H1 (cell line): Measurements from ENCODE around the gene GLS. TPM values are rescaled to one million over a fixed set of nuclear protein-coding genes. Genes with fewer than 3 reads are reported as not detected.

Experiments used
- RFX5 ChIP-seq: IDR thresholded peaks from 2 replicates; pipeline ENCODE4 v1.6.1; 2011; ENCODE audit warnings: low read depth, low read length, improper control_type of control experiment, borderline replicate concordance
- TCF12 ChIP-seq: IDR thresholded peaks from 2 replicates; pipeline ENCODE4 v1.6.1; 2011; ENCODE audit warnings: low read depth, mild to moderate bottlenecking, low read length
- ZNF274 ChIP-seq: IDR thresholded peaks from 2 replicates; pipeline ENCODE4 v1.7.0; 2012; ENCODE audit warnings: low read length, borderline replicate concordance; ENCODE audit errors: extremely low read depth
- polyA plus RNA-seq, 7 experiments: library from polyadenylated mRNA; depleted of rRNA in 3 of 7; stranded (reverse) in 5 of 7; unstranded in 2 of 7; fragments of >200 nt in 5 of 7; fragments of 200-250 nt in 2 of 7; gene quantifications; 1 replicate in 5 of 7; 2 replicates in 1 of 7; 4 replicates in 1 of 7; pipeline versions ENCODE4 v1.2.1 to v1.2.3, GENCODE V29; 2011 to 2013; ENCODE audit warnings: missing spikeins in 2 of 7, mixed read lengths in 2 of 7
- total RNA-seq: library from RNA; stranded (reverse); fragmentation: NEBNext Ultra II Directional; extraction: Animal tissue kit (Norgen Biotek cat#: 25700); gene quantifications from 2 replicates; pipeline ENCODE4 v1.2.1, GENCODE V29; 2021

GLS gene
- total and polyA plus RNA-seq, 2 of the 8 experiments (the other 6 are each of a cell fraction or from before 2014, with no cell fraction given) = 15.7 to 89.8 TPM

DNA sequence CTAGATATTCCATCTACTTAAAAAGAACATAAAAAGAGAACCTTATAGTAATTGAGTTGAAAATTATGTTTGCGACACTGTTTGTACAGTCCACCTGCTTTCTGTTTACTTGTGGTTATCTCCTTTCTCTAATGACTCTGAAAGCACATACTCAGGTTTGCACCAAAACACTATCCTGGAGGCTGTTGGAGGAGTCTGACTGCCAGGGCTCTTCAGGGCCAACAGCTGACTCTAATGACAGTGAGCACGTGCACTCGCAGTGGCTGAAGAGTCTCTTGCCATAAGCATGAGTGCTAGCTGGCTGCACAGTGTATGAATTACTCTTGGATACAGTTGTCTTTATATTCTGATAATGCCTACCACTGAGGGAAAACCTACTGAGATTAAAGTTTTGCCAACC lies 16.7 kb upstream of the GLS start (continued):
- TF ChIP-seq ZNF274 (no peak), TCF12 (no peak), RFX5 (no peak)
